Esophagus muscularis mucosa (tissue), 4 donors: ENCODE results near the gene SHKBP1. TPM values are rescaled to one million over a fixed set of nuclear protein-coding genes. Genes with fewer than 3 reads are reported as not detected.

Source experiments
- DNase-seq: peaks from one replicate; pipeline ENCODE4 v3.0.0-alpha.2; 2017; ENCODE audit errors: extremely low spot score
- H3K27ac ChIP-seq, 4 donors: fragments of 200-600 bp; sonication (generic); replicated peaks in 1 of 4; 1 replicate in 3 of 4; 2 replicates in 1 of 4; pipeline ENCODE4 v1.5.1; 2016 to 2019; ENCODE audit warnings: mild to moderate bottlenecking in 1 of 4
- H3K27me3 ChIP-seq, 4 donors: fragments of 200-600 bp; sonication (generic); one replicate each; pipeline versions ENCODE4 v1.5.1 to v1.6.0; 2016 to 2019
- H3K36me3 ChIP-seq, 4 donors: fragments of 200-600 bp; sonication (generic); one replicate each; pipeline ENCODE4 v1.5.1; 2016 to 2019
- H3K4me1 ChIP-seq, 4 donors: fragments of 200-600 bp; sonication (generic); one replicate each; pipeline ENCODE4 v1.5.1; 2016 to 2019
- H3K4me3 ChIP-seq, 4 donors: fragments of 200-600 bp; sonication (generic); 1 replicate in 2 of 4; 2 replicates in 2 of 4; pipeline ENCODE4 v1.5.1; 2016 to 2019; ENCODE audit warnings: mild to moderate bottlenecking in 4 of 4, moderate library complexity in 1 of 4
- H3K9me3 ChIP-seq, 4 donors: fragments of 200-600 bp; sonication (generic); 1 replicate in 3 of 4; 2 replicates in 1 of 4; pipeline ENCODE4 v1.5.1; 2016 to 2019
- EP300 ChIP-seq: sonication (generic); formaldehyde crosslinking; IDR thresholded peaks from one replicate; pipeline ENCODE4 v1.6.1; 2017; ENCODE audit warnings: antibody characterized with exemption
- POLR2A ChIP-seq: fragments of 450-650 bp; IDR thresholded peaks from one replicate; pipeline ENCODE4 v1.6.1; 2017; ENCODE audit warnings: antibody characterized with exemption, moderate library complexity, mild to moderate bottlenecking, low read depth
- POLR2AphosphoS5 ChIP-seq, 2 donors: sonication (generic); formaldehyde crosslinking; IDR thresholded peaks; one replicate each; pipeline ENCODE4 v1.6.1; 2017; ENCODE audit warnings: antibody characterized with exemption in 2 of 2
- WGBS: methylation state at CpG from one replicate; pipeline ENCODE4 v1.1.5; 2018; 5-methylcytosine and 5-hydroxymethylcytosine counted together
- intact Hi-C: fragments of 100-400 bp; cut with DNase I; formaldehyde crosslinking; loops from one replicate; pipeline ENCODE4 v1.15.1; 2023
- total RNA-seq, 4 donors: library from RNA; depleted of rRNA; stranded (reverse); fragments of >200 nt; gene quantifications; one replicate each; pipeline versions ENCODE4 v1.1.0 to v1.2.1, GENCODE V29; 2016
- TF ChIP-seq, protein P1 (sequence below), 3 experiments: fragments of 200-600 bp in 2 of 3; fragments of 450-650 bp in 1 of 3; sonication (generic) in 2 of 3; IDR thresholded peaks; one replicate each; pipeline ENCODE4 v1.5.1; 2017 to 2019; ENCODE audit warnings: antibody characterized with exemption in 3 of 3, mild to moderate bottlenecking in 2 of 3, moderate library complexity in 1 of 3

Gene SHKBP1
- total RNA-seq, 4 donors from 2014 or later = 39.5 to 82.7 (median 52.7) TPM

GRCh38 chr19:40614622-40615411 is 38.1 kb downstream of the SHKBP1 start:
- peak overlapping the region; percentile 78 to 91 (median 82) for H3K27ac ChIP-seq
- 10% methylated on average over 25 of the region's 27 CpGs for WGBS
- H3K27me3 ChIP-seq = peaks cover 0 to 21% (median 6%) of the 10 kb centered on the region in 4 donors
- H3K4me1 ChIP-seq = peaks cover 20 to 54% (median 42%) of the 10 kb centered on the region in 4 donors
- peak; percentile 6 to 51 for TF ChIP-seq POLR2AphosphoS5 (IDR thresholded peaks at IDR 0.05)
- TF ChIP-seq, protein P1, sequence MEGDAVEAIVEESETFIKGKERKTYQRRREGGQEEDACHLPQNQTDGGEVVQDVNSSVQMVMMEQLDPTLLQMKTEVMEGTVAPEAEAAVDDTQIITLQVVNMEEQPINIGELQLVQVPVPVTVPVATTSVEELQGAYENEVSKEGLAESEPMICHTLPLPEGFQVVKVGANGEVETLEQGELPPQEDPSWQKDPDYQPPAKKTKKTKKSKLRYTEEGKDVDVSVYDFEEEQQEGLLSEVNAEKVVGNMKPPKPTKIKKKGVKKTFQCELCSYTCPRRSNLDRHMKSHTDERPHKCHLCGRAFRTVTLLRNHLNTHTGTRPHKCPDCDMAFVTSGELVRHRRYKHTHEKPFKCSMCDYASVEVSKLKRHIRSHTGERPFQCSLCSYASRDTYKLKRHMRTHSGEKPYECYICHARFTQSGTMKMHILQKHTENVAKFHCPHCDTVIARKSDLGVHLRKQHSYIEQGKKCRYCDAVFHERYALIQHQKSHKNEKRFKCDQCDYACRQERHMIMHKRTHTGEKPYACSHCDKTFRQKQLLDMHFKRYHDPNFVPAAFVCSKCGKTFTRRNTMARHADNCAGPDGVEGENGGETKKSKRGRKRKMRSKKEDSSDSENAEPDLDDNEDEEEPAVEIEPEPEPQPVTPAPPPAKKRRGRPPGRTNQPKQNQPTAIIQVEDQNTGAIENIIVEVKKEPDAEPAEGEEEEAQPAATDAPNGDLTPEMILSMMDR (IDR thresholded peaks at IDR 0.05) = no peak
- intact Hi-C loops = no loop called here
- H3K9me3 ChIP-seq = no peaks in the 10 kb centered on the region
- peak overlapping the region; percentile 60 to 72 (median 60) for H3K4me3 ChIP-seq
- peaks cover 3 to 30% (median 13%) of the 10 kb centered on the region in 4 donors for H3K36me3 ChIP-seq
- DNase-seq = no peak

DNA sequence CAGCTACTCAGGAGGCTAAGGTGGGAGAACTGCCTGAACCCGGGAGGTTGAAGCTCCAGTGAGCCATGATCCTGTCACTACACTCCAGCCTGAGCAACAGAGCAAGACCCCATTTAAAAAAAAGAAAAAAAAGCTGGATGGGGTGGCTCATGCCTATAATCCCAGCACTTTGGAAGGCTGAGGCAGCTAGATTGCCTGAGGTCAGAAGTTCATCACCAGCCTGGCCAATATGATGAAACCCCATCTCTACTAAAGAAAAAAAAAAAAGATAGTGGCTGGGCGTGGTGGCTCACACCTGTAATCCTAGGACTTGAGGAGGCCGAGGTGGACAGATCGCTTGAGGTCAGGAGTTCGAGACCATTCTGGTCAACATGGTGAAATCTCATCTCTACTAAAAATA is 39.5 kb downstream of the SHKBP1 start:
- WGBS = 95% methylated on average over 5 of the region's 5 CpGs
- TF ChIP-seq EP300 = no peak
- no peak for TF ChIP-seq POLR2A
- TF ChIP-seq, protein P1 (IDR thresholded peaks at IDR 0.05) = no peak
- TF ChIP-seq POLR2AphosphoS5 (IDR thresholded peaks at IDR 0.05) = no peak
- H3K27ac ChIP-seq = peak overlapping the region in 1 of 4 donors; percentile 87

DNA sequence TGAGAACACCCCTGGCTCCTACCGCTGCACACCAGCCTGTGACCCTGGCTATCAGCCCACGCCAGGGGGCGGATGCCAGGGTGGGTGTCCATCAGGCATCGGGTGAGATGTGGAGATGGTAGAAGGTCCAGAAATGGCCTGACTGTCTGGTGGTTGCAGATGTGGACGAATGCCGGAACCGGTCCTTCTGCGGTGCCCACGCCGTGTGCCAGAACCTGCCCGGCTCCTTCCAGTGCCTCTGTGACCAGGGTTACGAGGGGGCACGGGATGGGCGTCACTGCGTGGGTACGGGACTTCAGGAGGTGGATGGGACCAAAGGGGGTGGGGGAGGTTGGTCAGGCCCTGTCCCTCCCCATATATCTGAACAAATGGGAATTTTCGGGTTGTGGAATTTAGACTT is 40.3 kb downstream of the SHKBP1 start:
- no peaks in the 10 kb centered on the region for H3K9me3 ChIP-seq
- no peak overlapping the region for H3K4me3 ChIP-seq
- peaks cover 15 to 39% (median 29%) of the 10 kb centered on the region in 4 donors for H3K4me1 ChIP-seq
- TF ChIP-seq, protein P1 (IDR thresholded peaks at IDR 0.05) = no peak
- TF ChIP-seq EP300 (no peak), POLR2AphosphoS5 (IDR thresholded peaks at IDR 0.05) (no peak), POLR2A (no peak)
- peaks cover 0 to 9% (median 5%) of the 10 kb centered on the region in 4 donors for H3K27me3 ChIP-seq
- H3K36me3 ChIP-seq = peaks cover 13 to 47% (median 34%) of the 10 kb centered on the region in 4 donors
- intact Hi-C loops = loop anchor here (2.0 kb wide), 1 partner anchor 18 kb away; no protein-coding TSS in a partner anchor
- 97% methylated on average over 17 of the region's 17 CpGs for WGBS
- no peak for DNase-seq
- H3K27ac ChIP-seq = peak overlapping the region in 1 of 4 donors; percentile 36

More for the DNA sequence above, 39.5 kb downstream of the SHKBP1 start:
- no peak for DNase-seq
- intact Hi-C loops = loop anchor here (2.0 kb wide), 1 partner anchor 19 kb away; no protein-coding TSS in a partner anchor
- Histone ChIP-seq H3K9me3 (no peaks in the 10 kb centered on the region), H3K27me3 (peaks cover 0 to 11% (median 6%) of the 10 kb centered on the region in 4 donors), H3K36me3 (peaks cover 7 to 44% (median 27%) of the 10 kb centered on the region in 4 donors), H3K4me1 (peaks cover 15 to 40% (median 29%) of the 10 kb centered on the region in 4 donors), H3K4me3 (no peak overlapping the region)

DNA sequence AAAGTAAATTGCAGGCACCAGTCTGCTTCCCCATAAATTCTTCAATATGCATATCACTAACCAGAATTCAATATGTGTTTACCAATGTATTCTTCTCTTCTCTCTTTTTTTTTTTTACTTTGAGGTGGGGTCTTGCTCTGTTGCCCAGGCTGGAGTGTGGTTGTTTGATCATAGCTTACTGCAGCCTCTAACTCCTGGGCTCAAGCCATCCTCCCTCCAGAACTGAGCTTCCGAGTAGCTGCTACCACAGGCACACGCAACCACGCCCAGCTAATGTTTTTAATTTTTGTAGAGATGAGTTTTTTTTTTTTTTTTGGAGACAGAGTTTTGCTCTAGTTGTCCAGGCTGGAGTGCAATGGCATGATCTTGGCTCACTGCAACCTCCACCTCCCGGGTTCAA is 41.3 kb downstream of the SHKBP1 start:
- Histone ChIP-seq H3K36me3 (peaks cover 13 to 56% (median 43%) of the 10 kb centered on the region in 4 donors), H3K27ac (no peak overlapping the region), H3K27me3 (peaks cover 0 to 9% (median 4%) of the 10 kb centered on the region in 4 donors), H3K9me3 (no peaks in the 10 kb centered on the region), H3K4me3 (no peak overlapping the region), H3K4me1 (peaks cover 15 to 50% (median 32%) of the 10 kb centered on the region in 4 donors)
- DNase-seq = no peak
- TF ChIP-seq EP300 (no peak), POLR2A (no peak), POLR2AphosphoS5 (IDR thresholded peaks at IDR 0.05) (no peak)
- TF ChIP-seq, protein P1 (IDR thresholded peaks at IDR 0.05) = no peak
- intact Hi-C loops = loop anchor here (2.0 kb wide), 1 partner anchor 17 kb away; no protein-coding TSS in a partner anchor
- WGBS = 94% methylated on average over 4 of the region's 4 CpGs
